Femur (tissue), 1 donor: ENCODE measurements around the gene AJUBA.
A peak's percentile ranks its signal among the peaks of the same experiment; 100 is the strongest.
"Not testable (repeated sequence)": the region's sequence is repeated elsewhere in the genome, so short reads cannot be mapped to it uniquely, and the experiment has no call there.

ENCODE experiments used
- DNase-seq: peaks from one replicate; pipeline ENCODE4 v3.0.0-alpha.2; 2017

Gene AJUBA

GRCh38 chr14:22979748-22980392 is 2.5 kb downstream of the AJUBA start:
- no peak for DNase-seq

GRCh38 chr14:22978981-22979671 is 3.2 kb downstream of the AJUBA start:
- DNase-seq: peak; percentile 60

- DNase-seq: no peak
These were observed 3.9 kb downstream of the AJUBA start for GRCh38 chr14:22978487-22978837.

- DNase-seq: peak; percentile 82
These were observed 4.5 kb downstream of the AJUBA start for GRCh38 chr14:22977684-22978486.

GRCh38 chr14:22977434-22977683 is 5.0 kb downstream of the AJUBA start:
- DNase-seq: no peak

- DNase-seq: no peak
These were observed 5.5 kb downstream of the AJUBA start for GRCh38 chr14:22976620-22977433.

GRCh38 chr14:22974530-22975313 is 7.6 kb downstream of the AJUBA start:
- DNase-seq: no peak

GRCh38 chr14:22973217-22974032 is 8.9 kb downstream of the AJUBA start:
- DNase-seq: peak; percentile 58

GRCh38 chr14:22972313-22972930 is 9.9 kb downstream of the AJUBA start:
- no peak for DNase-seq

GRCh38 chr14:22971152-22971551 is 11.2 kb downstream of the AJUBA start:
- DNase-seq: no peak

GRCh38 chr14:22966783-22967269 is 15.5 kb downstream of the AJUBA start:
- no peak for DNase-seq

GRCh38 chr14:22965916-22966782 is 16.2 kb downstream of the AJUBA start:
- DNase-seq: not testable (repeated sequence)

- DNase-seq: no peak
These were observed 20.2 kb downstream of the AJUBA start for GRCh38 chr14:22962061-22962676.

- DNase-seq: no peak
These were observed 26.4 kb downstream of the AJUBA start for GRCh38 chr14:22955702-22956569.

GRCh38 chr14:22952418-22952817 is 29.9 kb downstream of the AJUBA start:
- no peak for DNase-seq

- DNase-seq: not testable (repeated sequence)
These were observed 30.6 kb downstream of the AJUBA start for GRCh38 chr14:22951795-22952194.

GRCh38 chr14:22945642-22946041 is 36.7 kb downstream of the AJUBA start:
- DNase-seq: no peak

GRCh38 chr14:22939684-22940083 is 42.7 kb downstream of the AJUBA start:
- DNase-seq: no peak
